Measurements from ENCODE around the gene KIAA0408. TPM values are rescaled to one million over a fixed set of nuclear protein-coding genes. Genes with fewer than 3 reads are reported as not detected.
A peak's percentile ranks its signal among the peaks of the same experiment; 100 is the strongest.

Gene KIAA0408
- total and polyA plus RNA-seq, 7 donors: 4.4 to 48.0 (median 18.8) TPM

GRCh38 chr6:127483399-127484055 is 24.3 kb upstream of the KIAA0408 start:
- no peaks in the 10 kb centered on the region for H3K36me3 ChIP-seq (ENCODE audit: insufficient read depth in 1 of 2, low read depth in 1 of 2)
- no peak for ATAC-seq
- H3K27ac ChIP-seq: no peak overlapping the region
- DNase-seq: no peak
- intact Hi-C loops (cut with DNase I): no loop called here
- H3K9me3 ChIP-seq: no peaks in the 10 kb centered on the region
- no peaks in the 10 kb centered on the region for H3K27me3 ChIP-seq (ENCODE audit: insufficient read depth in 3 of 3, low read length in 2 of 3)
- 53 to 64% (median 53%) methylated on average over 5 of the region's 5 CpGs for WGBS, 3 donors
- H3K4me1 ChIP-seq: peaks cover 10% of the 10 kb centered on the region
- TF ChIP-seq, protein P1, sequence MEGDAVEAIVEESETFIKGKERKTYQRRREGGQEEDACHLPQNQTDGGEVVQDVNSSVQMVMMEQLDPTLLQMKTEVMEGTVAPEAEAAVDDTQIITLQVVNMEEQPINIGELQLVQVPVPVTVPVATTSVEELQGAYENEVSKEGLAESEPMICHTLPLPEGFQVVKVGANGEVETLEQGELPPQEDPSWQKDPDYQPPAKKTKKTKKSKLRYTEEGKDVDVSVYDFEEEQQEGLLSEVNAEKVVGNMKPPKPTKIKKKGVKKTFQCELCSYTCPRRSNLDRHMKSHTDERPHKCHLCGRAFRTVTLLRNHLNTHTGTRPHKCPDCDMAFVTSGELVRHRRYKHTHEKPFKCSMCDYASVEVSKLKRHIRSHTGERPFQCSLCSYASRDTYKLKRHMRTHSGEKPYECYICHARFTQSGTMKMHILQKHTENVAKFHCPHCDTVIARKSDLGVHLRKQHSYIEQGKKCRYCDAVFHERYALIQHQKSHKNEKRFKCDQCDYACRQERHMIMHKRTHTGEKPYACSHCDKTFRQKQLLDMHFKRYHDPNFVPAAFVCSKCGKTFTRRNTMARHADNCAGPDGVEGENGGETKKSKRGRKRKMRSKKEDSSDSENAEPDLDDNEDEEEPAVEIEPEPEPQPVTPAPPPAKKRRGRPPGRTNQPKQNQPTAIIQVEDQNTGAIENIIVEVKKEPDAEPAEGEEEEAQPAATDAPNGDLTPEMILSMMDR (IDR thresholded peaks at IDR 0.05): no peak
- peak overlapping the region; percentile 26 for H3K4me3 ChIP-seq

- ATAC-seq: no peak
- DNase-seq: no peak
- Histone ChIP-seq H3K27ac (no peak overlapping the region), H3K27me3 (ENCODE audit: insufficient read depth in 3 of 3, low read length in 2 of 3) (no peaks in the 10 kb centered on the region), H3K4me3 (no peak overlapping the region), H3K4me1 (peaks cover 10% of the 10 kb centered on the region), H3K9me3 (no peaks in the 10 kb centered on the region), H3K36me3 (ENCODE audit: insufficient read depth in 1 of 2, low read depth in 1 of 2) (no peaks in the 10 kb centered on the region)
- TF ChIP-seq, protein P1 (IDR thresholded peaks at IDR 0.05): no peak
- intact Hi-C loops (cut with DNase I): no loop called here
- 93 to 98% (median 96%) methylated on average over 2 of the region's 2 CpGs for WGBS, 3 donors
Observed at GRCh38 chr6:127482325-127482724, 23.1 kb upstream of the KIAA0408 start.

DNA sequence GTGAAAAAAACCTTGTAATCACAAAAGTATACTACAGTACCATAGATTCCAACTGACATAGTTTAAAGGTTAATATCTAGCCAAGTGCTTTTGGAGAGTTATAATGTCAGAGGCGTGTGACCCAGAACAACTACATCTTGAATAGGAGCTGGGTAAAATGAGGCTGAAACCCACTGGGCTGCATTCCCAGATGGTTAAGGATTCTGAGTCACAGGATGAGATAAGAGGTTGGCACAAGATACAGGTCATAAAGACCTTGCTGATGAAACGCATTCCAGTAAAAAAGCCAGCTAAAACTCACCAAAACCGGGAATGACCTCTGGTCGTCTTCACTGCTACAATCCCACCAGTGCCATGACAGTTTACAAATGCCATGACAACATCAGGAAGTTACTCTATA is 22.4 kb upstream of the KIAA0408 start:
- H3K36me3 ChIP-seq (ENCODE audit: insufficient read depth in 1 of 2, low read depth in 1 of 2): no peaks in the 10 kb centered on the region
- no peaks in the 10 kb centered on the region for H3K27me3 ChIP-seq (ENCODE audit: insufficient read depth in 3 of 3, low read length in 2 of 3)

GRCh38 chr6:127481111-127481510 is 21.9 kb upstream of the KIAA0408 start:
- intact Hi-C loops (cut with DNase I): no loop called here
- H3K36me3 ChIP-seq (ENCODE audit: insufficient read depth in 1 of 2, low read depth in 1 of 2): no peaks in the 10 kb centered on the region
- DNase-seq: no peak
- H3K27ac ChIP-seq: no peak overlapping the region
- TF ChIP-seq, protein P1 (IDR thresholded peaks at IDR 0.05): no peak
- no peak for ATAC-seq
- H3K4me1 ChIP-seq: peaks cover 10% of the 10 kb centered on the region
- no peak overlapping the region for H3K4me3 ChIP-seq
- H3K27me3 ChIP-seq (ENCODE audit: insufficient read depth in 3 of 3, low read length in 2 of 3): no peaks in the 10 kb centered on the region
- 70 to 81% (median 71%) methylated on average over 2 of the region's 2 CpGs for WGBS, 3 donors
- no peaks in the 10 kb centered on the region for H3K9me3 ChIP-seq

More for the DNA sequence above, 22.4 kb upstream of the KIAA0408 start:
- no peak overlapping the region for H3K27ac ChIP-seq
- no peak for DNase-seq
- no peak overlapping the region for H3K4me3 ChIP-seq
- intact Hi-C loops (cut with DNase I): no loop called here
- no peak for ATAC-seq
- 35 to 53% (median 40%) methylated on average over 4 of the region's 4 CpGs for WGBS, 3 donors
- peaks cover 10% of the 10 kb centered on the region for H3K4me1 ChIP-seq
- TF ChIP-seq, protein P1 (IDR thresholded peaks at IDR 0.05): no peak
- no peaks in the 10 kb centered on the region for H3K9me3 ChIP-seq

GRCh38 chr6:127477658-127478057 is 18.5 kb upstream of the KIAA0408 start:
- ATAC-seq: no peak
- 91 to 96% (median 92%) methylated on average over 1 of the region's 1 CpG for WGBS, 3 donors
- H3K27ac ChIP-seq: no peak overlapping the region
- H3K27me3 ChIP-seq (ENCODE audit: insufficient read depth in 3 of 3, low read length in 2 of 3): no peaks in the 10 kb centered on the region
- H3K9me3 ChIP-seq: no peaks in the 10 kb centered on the region
- intact Hi-C loops (cut with DNase I): no loop called here
- H3K4me3 ChIP-seq: no peak overlapping the region
- no peaks in the 10 kb centered on the region for H3K36me3 ChIP-seq (ENCODE audit: insufficient read depth in 1 of 2, low read depth in 1 of 2)
- TF ChIP-seq, protein P1 (IDR thresholded peaks at IDR 0.05): no peak
- no peaks in the 10 kb centered on the region for H3K4me1 ChIP-seq
- no peak for DNase-seq
